ENCODE results near the gene SMURF1.

The SMURF1 gene

DNA sequence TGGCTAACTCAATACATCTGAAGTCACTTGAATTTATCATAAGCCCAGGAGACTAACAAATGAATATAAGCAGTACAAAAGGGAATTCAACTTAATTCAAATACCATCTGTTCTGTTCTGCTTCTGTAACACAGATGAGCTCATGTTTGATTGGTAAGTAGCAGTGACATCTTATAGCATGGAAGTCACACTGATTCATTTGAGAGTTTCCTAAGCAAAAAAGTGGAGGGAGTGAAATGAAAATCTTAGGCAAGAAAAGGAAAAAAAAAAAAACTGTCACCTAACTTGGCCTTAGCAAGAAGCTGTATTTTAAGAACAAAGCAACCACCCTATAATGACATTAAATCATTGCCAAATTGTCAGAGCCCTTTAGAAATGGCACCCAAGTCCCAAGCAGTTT is 49.5 kb downstream of the SMURF1 start:
- Histone ChIP-seq H3K36me3 (ENCODE audit: control insufficient read depth, insufficient read depth, low read length) (no peaks in the 10 kb centered on the region), H3K27me3 (replicated peaks; ENCODE audit: control insufficient read depth, insufficient read depth, low read length) (no peaks in the 10 kb centered on the region), H3K4me3 (replicated peaks; ENCODE audit: low read depth, low read length) (no peak overlapping the region)
- TF ChIP-seq, protein P1, sequence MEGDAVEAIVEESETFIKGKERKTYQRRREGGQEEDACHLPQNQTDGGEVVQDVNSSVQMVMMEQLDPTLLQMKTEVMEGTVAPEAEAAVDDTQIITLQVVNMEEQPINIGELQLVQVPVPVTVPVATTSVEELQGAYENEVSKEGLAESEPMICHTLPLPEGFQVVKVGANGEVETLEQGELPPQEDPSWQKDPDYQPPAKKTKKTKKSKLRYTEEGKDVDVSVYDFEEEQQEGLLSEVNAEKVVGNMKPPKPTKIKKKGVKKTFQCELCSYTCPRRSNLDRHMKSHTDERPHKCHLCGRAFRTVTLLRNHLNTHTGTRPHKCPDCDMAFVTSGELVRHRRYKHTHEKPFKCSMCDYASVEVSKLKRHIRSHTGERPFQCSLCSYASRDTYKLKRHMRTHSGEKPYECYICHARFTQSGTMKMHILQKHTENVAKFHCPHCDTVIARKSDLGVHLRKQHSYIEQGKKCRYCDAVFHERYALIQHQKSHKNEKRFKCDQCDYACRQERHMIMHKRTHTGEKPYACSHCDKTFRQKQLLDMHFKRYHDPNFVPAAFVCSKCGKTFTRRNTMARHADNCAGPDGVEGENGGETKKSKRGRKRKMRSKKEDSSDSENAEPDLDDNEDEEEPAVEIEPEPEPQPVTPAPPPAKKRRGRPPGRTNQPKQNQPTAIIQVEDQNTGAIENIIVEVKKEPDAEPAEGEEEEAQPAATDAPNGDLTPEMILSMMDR (IDR thresholded peaks at IDR 0.05; ENCODE audit: insufficient read depth, low read length, poor library complexity, severe bottlenecking) = no peak
- DNase-seq (ENCODE audit: extremely low read depth, insufficient read length) = no peak

DNA sequence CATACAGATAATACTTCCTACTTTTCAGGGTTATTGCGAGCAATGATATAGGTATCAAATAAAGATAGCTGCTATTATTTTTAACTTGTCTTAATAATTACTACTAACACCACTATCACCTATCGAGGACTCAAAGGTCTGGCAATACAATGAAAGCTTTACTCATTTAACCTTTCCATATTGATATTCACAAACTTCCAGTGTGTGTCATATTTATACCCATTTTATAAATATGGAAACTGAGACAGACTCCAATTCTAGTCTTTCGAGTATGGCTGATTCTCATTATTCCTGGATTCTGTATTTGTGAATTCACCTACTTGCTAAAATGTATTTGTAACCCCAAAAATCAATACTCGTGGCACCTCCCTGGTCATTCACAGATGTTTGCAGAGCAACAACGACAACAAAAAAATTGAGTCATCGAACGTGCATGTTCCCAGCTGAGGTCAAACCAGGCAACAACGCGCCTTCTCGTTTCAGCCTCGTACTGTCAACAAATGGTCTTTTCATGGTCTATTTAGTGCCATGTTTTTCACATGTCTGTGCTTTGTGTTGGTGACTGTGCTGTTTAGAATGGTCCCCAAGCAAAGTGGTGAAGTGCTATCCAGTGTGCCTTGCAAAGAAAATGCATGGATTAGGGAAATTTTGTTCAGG is 51.7 kb downstream of the SMURF1 start:
- no peak overlapping the region for H3K4me3 ChIP-seq (replicated peaks; ENCODE audit: low read depth, low read length)
- TF ChIP-seq, protein P1 (IDR thresholded peaks at IDR 0.05; ENCODE audit: insufficient read depth, low read length, poor library complexity, severe bottlenecking) = no peak
- no peaks in the 10 kb centered on the region for H3K36me3 ChIP-seq (ENCODE audit: control insufficient read depth, insufficient read depth, low read length)
- H3K27me3 ChIP-seq (replicated peaks; ENCODE audit: control insufficient read depth, insufficient read depth, low read length) = no peaks in the 10 kb centered on the region
- no peak for DNase-seq (ENCODE audit: extremely low read depth, insufficient read length)

GRCh38 chr7:99090771-99091542 is 53.0 kb downstream of the SMURF1 start:
- Histone ChIP-seq H3K36me3 (ENCODE audit: control insufficient read depth, insufficient read depth, low read length) (no peaks in the 10 kb centered on the region), H3K27me3 (replicated peaks; ENCODE audit: control insufficient read depth, insufficient read depth, low read length) (no peaks in the 10 kb centered on the region), H3K4me3 (replicated peaks; ENCODE audit: low read depth, low read length) (no peak overlapping the region)
- TF ChIP-seq, protein P1 (IDR thresholded peaks at IDR 0.05; ENCODE audit: insufficient read depth, low read length, poor library complexity, severe bottlenecking) = no peak
- DNase-seq (ENCODE audit: extremely low read depth, insufficient read length) = no peak

DNA sequence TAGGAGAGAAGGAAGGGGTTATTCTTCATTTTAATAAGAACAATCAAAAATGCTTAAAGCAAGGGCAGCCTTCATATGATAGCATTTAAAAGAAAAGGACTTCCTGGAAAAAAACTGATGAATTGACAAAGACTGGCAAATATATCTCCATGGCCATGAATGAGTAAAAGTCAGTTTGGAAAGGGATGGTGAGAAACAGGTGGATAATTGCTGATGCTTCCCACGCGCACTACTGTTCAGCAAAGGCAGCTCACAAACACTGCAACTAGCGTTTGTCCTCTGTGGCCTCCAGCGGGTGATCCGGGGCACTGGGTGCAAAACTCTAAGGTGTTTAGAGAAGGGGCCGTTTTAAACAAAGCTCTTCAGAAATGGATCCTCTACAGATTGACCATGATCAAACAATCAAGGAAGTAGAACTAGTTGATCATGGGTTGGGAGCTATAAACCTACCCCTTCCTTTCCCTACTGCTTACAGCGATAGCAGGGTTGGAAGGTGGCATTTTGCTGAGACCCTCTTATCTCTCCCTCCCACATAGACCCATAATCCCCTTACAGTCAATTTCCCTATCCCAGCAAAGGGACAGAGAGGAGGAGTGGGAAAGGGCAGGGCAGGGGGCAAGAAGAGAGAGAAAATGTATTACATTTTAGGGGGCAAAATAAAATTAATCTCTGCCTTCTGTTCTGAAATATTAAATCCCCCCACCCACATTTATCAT is 53.8 kb downstream of the SMURF1 start:
- TF ChIP-seq, protein P1 (IDR thresholded peaks at IDR 0.05; ENCODE audit: insufficient read depth, low read length, poor library complexity, severe bottlenecking) = no peak
- no peaks in the 10 kb centered on the region for H3K27me3 ChIP-seq (replicated peaks; ENCODE audit: control insufficient read depth, insufficient read depth, low read length)
- no peak overlapping the region for H3K4me3 ChIP-seq (replicated peaks; ENCODE audit: low read depth, low read length)
- no peak for DNase-seq (ENCODE audit: extremely low read depth, insufficient read length)
- H3K36me3 ChIP-seq (ENCODE audit: control insufficient read depth, insufficient read depth, low read length) = no peaks in the 10 kb centered on the region

DNA sequence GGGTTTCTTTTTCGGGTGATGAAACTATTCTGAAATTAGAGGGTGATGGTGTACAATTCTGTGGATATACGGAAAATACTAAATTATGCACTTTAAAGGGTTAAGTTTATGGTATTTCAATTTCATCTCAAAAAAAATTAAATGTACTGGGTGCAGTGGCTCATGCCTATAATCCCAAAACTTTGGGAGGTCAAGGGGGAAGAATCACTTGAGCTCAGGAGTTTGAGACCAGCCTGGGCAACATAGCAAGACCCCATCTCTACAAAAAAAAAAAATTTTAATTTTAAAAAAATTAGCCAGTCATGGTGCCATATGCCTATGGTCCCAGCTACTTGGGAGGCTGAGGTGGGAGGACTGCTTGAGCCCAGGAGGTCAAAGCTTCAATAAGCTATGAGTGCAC is 57.0 kb downstream of the SMURF1 start:
- TF ChIP-seq, protein P1 (IDR thresholded peaks at IDR 0.05; ENCODE audit: insufficient read depth, low read length, poor library complexity, severe bottlenecking) = no peak
- Histone ChIP-seq H3K4me3 (replicated peaks; ENCODE audit: low read depth, low read length) (no peak overlapping the region), H3K27me3 (replicated peaks; ENCODE audit: control insufficient read depth, insufficient read depth, low read length) (no peaks in the 10 kb centered on the region), H3K36me3 (ENCODE audit: control insufficient read depth, insufficient read depth, low read length) (no peaks in the 10 kb centered on the region)
- DNase-seq (ENCODE audit: extremely low read depth, insufficient read length) = no peak

Measured in GM06990 (cell line).